ENCODE data around the gene RPS15A.
"Not testable (repeated sequence)": the region's sequence is repeated elsewhere in the genome, so short reads cannot be mapped to it uniquely, and the experiment has no call there.

The RPS15A gene

GRCh38 chr16:18756639-18757038, 33.5 kb downstream of the RPS15A start:
- DNase-seq (ENCODE audit: low read depth in 2 of 2) = not testable (repeated sequence)

- DNase-seq (ENCODE audit: low read depth in 2 of 2) = not testable (repeated sequence)
These were observed 47.3 kb downstream of the RPS15A start for GRCh38 chr16:18742870-18743269.

- DNase-seq (ENCODE audit: low read depth in 2 of 2) = not testable (repeated sequence)
These were observed 50.1 kb downstream of the RPS15A start for GRCh38 chr16:18740027-18740426.

GRCh38 chr16:18738768-18739167, 51.4 kb downstream of the RPS15A start:
- DNase-seq (ENCODE audit: low read depth in 2 of 2) = not testable (repeated sequence)

- not testable (repeated sequence) for DNase-seq (ENCODE audit: low read depth in 2 of 2)
These were observed 55.9 kb downstream of the RPS15A start for GRCh38 chr16:18734279-18734678.

Data from stimulated activated CD8-positive, alpha-beta memory T cell treated with anti-CD3 and anti-CD28 coated beads, Interleukin-2, amount 100 ng/mL, for 48 hours (primary cell).